Fibroblast of skin of left biceps (primary cell): ENCODE results near the gene EFHC1.
A peak's percentile ranks its signal among the peaks of the same experiment; 100 is the strongest.
"Not testable (repeated sequence)": the region's sequence is repeated elsewhere in the genome, so short reads cannot be mapped to it uniquely, and the experiment has no call there.

Experiments
- DNase-seq, 2 experiments: peaks; one replicate each; pipeline ENCODE4 v3.0.0-alpha.2; 2013; ENCODE audit warnings: low read depth in 2 of 2

Gene EFHC1

DNA sequence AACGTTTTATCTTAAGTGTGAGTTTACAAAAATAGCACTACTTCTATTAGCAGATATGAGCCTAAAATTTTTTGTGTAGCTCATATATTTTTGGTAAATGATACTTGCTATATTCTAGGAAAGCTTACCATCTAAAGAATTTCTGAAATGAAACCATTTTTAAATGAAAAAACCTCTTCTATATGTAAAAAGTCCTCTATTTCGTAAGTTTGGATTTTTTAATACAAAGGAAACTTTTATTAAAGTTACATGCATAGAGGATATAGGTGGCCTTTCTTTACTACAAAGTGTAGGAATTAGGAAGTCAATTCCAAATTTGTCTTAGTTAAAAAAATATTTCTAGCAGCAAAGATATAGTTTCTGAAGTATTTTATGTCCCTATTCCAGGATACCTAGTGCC lies 18.8 kb downstream of the EFHC1 start:
- DNase-seq = no peak

DNA sequence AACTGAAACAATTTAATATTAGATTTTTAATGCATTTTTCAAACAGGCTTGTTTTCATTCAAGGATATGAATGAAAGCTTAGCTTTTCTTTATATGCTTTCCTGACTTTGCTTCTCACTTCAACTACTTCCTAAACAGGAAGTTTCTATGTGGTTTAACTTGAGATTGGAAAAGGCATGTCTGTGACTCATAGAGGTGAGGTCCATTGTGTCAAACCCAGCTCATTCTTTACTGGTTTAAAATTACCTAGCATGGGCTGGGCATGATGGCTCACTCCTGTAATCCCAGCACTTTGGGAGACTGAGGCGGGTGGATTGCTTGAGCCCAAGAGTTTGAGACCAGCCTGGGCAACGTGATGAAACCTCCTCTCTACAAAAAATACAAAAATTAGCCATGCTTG lies 34.4 kb downstream of the EFHC1 start:
- DNase-seq = no peak

DNA sequence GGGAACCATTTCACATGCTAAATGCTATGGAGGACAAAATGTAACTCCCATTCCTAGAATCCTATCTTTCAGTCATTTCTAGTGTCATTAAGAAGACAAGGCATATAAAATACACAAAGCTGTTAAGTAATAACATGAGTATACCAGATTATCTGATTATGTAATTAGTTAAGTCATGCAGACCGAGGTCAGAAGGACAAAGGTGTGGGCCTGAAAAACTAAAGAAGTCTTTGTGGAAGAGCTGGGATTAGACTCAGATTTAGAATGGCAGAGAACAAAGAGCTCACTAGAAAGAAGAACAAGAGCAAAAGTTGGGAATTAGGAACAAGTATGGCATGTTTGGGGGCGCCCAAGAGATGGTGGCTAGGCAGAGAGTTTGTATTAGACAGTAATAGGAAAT lies 37.0 kb downstream of the EFHC1 start:
- DNase-seq = no peak

DNA sequence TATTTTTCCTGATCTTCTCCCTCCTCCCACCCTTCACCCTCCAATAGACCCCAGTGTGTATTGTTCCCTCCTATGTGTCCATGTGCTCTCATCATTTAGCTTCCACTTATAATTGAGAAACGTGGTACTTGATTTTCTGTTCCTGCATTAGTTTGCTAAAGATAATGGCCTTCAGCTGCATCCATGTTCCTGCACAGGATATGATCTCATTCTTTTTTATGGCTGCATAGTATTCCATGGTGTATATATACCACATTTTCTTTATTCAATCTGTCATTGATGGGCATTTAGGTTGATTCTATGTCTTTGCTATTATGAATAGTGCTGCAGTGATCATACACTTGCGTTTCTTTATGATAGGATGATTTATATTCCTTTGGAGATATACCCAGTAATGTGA lies 41.1 kb downstream of the EFHC1 start:
- DNase-seq = not testable (repeated sequence)

DNA sequence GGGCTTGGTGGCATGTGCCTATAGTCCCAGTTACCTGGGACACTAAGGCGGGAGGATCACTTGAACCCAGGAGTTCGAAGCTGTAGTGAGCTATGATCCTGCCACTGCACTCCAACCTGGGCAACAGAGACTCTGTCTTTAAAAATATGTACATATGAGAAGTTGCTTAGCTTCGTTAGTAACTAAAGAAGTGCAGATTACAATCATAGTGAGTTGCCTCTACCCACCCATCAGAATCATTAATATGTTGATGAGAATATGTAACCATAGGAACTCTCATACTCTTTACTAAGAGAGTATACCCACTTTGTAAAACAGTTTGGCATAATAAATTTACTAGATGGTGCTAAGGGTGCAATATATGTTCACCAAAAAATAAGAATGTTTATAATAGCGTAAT lies 54.0 kb downstream of the EFHC1 start:
- DNase-seq = no peak

DNA sequence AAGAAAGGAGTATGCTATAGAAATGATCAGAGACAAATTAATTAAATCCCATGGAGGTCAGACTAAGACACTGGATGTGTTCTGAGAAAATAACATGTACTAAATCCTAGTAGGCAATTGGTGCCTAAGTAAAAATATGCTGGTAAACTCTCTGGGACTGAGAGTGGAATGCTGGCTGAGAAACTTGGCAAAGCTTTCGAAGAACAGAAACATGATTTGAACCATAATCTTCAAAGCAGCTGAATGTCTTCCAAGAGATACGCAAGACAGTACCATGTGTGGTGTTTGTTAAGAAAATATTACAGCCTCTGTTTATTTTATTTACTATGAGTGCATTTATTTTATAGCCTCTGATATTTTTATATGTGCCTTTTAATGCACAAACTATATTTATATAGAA lies 55.2 kb downstream of the EFHC1 start:
- no peak for DNase-seq

DNA sequence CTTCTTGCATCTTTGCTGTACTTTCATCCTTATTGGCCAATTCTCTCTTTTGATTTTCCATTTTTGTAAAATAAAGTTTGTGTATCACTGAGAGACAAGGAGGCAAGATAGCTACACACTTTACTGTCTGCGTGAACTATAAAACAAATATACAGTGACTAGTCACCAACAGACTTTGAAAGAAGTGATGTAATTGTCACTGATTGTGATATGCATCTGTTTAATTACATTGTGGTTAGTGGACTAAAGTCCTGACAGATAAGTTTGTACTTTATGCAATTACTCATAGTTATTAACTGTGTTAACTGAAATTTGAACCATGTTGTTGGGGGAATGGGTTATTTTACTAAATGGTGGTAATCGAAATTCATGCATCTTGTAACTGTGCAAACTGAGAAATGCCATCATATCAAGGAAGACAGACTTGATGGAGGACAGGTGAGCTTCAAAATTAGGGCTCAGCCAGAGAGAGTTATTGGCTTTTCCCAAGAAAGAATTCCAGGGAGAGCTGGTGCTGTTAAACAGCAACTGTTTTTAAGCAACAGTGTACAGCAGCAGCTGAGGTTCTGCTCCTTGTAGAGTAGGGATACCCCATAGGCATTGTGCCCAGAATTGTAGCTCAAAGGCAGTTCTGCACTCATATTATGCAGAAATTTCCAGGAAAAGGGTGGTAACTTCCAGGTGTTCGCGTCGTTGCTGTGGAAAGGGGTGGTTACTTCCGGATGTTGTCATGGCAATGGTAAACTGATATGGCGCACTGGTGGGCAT lies 62.9 kb downstream of the EFHC1 start:
- no peak for DNase-seq

DNA sequence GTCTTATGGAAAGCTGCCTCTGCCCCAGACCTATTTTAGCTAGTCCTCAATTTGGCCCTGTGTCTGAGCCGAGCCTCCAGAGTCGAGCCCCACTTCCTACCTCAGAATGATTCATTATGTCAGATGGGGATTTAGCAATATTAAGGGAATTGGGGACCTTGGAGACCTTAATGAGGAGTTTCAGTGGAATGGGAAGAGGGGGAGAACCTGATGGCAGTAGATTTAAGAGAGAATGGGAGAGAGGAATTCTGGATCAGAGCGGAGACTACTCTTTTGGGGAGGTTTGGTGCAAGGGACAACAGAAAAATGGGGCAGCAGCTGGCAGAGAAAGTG lies 63.5 kb downstream of the EFHC1 start:
- DNase-seq = no peak

DNA sequence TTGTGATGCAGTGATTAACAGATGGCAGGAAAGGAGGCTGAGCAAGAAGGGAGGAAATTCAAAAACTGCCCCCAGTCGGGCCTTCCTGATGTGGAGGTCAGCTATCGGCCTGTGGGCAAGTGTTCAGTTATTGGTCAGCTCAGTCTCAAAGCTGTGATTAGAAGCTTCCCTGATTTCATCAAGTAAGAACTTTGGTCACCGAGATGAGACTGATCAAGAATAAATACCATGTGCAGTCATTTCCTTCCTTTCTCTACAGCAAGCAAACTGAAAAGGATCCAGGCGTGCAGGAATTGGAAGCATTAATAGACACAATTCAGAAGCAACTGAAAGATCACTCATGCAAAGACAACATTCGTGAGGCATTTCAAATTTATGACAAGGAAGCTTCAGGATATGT lies 69.7 kb downstream of the EFHC1 start:
- no peak for DNase-seq

DNA sequence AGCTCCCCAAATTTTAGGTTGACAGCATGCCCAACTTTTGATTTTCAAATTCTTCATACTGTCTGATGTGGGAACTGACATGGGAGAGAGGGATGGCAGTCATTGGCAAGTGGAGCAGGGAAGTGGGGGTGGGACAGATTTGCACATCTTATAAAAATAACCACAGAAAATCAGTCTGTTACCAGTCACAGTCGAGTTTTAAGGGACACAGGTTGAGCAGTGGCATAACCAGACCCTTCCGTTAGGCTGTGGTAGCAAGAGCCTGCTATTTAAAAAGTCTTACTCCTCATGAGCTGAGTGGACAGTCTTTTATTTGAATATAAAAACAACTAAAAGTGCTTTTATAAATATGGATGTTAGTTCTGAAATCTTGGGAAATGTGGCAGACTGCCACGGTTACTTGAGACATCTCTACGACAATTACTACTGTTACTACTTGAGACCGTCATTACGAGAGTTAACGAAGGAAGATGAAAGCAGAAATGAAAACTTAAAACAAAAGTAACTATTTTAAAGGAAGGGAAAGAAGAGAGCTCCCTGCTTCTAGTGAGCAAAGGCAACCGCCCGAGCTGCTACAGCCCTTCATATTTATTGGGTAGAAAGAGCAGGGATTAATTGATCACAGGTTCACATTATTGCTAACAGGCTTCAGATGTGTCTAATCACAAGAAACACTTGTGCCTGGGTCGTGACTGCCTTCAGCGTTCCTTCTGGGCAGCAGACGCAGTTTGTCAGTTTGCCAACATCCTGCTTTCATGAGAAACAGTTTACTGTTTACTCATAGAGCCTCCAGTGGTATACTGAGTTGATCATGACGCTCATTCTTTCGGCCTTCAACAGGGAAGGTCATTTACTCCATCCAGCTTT lies 71.3 kb downstream of the EFHC1 start:
- DNase-seq = no peak

DNA sequence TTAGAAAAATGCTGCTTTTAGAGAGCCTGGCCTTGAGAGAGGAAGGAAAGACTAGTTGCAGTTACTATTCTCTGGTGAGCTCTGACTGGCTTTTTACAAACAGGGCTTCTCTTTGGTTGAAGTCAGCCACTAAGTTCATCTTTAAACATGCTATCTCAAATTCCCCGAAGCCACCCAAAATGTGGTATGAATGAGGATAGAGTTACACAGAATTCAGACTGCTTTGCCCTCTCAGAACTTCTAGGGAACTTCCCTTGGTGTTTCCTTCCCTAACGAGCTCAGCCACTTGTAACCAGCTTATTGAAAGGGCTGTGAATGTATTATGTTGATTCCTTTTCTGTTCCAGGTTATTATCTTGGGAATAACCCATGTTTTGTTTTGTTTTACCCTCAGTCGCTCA lies 73.5 kb downstream of the EFHC1 start:
- no peak for DNase-seq

DNA sequence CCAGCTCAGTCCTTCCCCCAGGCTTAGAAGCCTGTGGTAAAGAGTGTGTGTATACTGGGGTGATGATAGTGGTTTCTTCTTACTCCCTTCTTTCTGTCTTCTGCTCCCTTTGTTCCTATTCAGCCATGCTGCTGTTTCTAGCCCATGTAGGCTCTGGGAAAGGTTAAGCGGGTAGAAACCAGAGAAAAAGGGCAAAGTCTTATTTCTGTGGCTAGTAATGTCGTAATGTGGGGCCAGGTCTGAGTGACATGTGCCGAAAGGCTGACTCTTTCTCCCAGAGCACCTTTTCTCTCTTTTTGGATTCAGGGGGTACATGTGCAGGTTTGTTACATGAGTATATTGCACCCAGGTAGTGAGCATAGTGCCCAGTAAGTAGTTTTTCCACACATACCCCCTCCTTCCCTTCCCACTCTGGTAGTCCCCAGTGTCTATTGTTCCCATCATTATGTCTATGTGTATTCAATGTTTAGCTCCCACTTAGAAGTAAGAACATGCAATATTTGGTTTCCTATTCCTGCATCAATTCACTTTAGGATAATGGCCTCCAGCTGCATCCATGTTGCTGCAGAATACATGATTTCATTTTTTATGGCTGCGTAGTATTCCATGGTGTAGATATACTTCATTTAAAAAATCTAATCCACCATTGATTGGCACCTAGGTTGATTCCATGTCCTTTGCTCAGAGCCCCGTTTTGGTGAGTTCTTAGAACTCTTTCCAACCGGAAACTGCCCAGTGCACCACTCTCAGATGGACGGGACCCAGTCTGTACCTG lies 74.3 kb downstream of the EFHC1 start:
- no peak for DNase-seq

DNA sequence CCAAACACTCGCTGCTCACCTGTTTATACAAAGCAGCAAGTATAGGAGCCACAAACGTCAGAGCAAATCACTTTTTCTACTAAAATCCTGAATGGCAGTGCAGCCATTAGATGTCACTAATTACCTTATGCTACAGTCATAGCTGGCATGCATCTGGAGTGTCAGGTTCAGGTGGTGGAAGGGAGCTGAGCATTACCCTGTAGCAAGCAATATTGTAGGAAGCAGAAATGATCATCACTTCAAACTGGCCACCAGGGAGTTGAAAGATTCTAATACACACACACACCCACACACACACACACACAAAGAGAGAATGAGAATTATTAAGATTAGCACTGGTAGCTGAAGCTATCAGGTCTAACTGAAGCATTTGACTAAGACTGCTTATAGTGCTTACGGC lies 75.8 kb downstream of the EFHC1 start:
- DNase-seq = no peak

DNA sequence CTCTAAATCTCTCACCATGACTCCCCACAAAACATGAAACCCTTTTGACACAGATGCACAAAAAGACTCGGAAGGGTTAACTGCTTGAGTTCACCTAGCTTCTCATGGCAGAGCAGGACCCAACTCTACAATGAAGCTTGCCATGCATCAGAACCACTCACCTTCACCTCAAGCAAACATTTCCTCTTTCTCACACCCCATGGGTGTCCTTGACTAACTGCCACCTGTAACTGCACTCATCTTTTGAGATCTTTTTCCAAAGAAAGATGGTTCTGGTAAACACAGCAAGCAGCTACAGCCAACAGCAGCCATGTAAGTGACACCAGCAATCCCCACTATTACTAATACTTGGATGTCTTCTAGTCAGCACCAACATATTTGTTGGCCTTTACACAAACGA lies 76.5 kb downstream of the EFHC1 start:
- no peak for DNase-seq

DNA sequence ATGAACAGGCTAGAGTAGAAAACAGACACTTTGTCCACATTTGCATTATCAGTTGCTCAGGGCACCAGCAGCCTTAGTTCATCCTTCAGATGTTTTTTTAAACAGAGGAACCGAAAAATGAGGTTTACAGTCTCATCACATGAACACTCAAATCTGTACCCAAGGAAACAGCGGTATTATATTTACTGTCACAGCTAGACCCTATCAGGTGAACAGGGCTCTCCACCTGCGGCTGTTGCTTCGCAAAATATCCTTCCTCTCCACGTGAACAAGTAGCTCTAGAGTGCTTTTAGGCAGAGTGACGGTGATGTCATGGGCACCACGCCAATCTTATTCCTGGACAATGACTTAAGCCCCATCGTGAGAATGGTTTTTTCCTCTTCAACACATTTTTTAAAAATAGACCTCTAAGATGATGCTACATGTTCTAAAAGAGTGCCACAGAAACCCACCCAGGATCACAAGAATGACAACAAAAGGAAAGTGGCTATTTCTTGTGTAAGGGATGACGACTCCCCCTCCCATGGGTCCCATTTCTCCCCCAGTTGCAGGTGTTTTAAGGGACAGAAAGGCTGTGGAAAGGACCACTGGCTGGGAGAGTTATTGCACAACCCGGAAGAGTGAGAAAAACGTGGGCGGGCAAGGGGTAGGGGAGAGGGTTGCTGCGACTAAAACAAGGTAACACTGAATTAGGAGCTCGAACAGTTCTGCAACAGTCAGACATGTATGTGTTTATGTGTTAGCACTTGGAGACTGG lies 77.7 kb downstream of the EFHC1 start:
- DNase-seq = no peak

DNA sequence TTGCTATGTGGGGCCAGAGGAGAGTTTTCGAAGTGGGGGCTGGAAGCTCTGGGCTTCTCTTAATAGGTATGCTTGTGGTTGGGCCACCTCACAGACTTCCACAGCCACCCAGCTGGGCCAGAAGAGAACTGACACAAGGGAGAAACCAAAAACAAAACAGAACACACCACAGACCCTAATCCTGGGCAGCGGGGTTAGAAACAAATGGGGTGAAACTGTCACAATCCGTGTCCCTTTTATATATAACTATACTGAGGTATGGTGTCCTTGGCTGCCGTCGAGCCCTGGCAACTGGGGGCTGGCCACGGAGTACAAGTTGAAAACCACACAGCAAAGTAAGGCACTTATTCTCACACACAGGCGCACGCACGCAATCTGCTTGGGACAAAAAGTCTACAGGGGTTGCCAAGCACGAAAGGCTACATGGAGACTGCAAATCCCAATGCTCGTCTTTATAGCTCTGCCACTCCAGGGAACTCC lies 78.4 kb downstream of the EFHC1 start:
- DNase-seq = no peak

DNA sequence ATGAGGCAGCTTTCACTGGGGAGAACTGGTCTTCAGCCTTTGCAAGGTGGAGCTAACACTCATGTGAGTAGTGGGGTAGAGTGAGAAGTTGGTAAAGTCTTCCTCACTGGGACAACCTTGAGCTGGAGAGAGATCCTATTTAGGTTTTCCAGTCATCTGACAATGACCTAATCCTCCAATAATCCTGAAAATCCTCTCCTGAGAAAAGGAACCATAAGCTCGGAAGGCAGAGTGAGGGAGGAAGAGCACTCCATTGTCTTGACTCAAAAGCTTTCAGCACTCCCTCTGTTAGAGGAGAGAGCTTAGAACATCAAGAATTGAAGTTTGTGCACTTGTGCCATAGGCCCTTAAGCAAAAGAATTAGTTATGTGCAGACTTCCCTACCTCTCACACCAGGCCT lies 78.9 kb downstream of the EFHC1 start:
- DNase-seq = peak in 1 of 2 experiments; percentile 28

DNA sequence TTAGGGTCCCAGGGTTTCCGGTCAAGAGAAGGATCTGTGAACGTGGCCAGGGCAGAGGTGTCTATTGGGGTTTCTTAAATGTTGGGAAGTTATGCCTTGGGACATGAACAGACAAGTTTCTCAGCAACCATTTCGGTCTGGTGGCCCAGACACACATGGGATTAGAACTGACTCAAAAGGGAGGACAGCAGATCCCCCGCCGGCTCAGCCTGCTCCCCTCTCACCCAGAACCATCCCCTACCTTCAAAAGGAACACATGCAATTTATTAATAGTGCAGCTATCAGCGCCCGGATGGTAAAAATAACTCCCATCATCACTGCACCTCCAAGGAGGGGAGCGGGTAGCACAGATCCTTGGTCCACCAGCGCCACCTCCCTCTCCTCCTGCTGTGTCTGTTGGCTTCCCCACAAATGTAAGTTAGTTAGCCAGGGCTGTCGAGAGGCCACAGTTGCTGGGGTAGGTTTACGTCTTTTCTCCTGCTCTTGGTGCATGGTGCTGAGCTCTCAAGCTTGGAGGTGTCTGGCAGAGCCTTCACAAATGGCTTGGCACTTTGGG lies 79.6 kb downstream of the EFHC1 start:
- no peak for DNase-seq

DNA sequence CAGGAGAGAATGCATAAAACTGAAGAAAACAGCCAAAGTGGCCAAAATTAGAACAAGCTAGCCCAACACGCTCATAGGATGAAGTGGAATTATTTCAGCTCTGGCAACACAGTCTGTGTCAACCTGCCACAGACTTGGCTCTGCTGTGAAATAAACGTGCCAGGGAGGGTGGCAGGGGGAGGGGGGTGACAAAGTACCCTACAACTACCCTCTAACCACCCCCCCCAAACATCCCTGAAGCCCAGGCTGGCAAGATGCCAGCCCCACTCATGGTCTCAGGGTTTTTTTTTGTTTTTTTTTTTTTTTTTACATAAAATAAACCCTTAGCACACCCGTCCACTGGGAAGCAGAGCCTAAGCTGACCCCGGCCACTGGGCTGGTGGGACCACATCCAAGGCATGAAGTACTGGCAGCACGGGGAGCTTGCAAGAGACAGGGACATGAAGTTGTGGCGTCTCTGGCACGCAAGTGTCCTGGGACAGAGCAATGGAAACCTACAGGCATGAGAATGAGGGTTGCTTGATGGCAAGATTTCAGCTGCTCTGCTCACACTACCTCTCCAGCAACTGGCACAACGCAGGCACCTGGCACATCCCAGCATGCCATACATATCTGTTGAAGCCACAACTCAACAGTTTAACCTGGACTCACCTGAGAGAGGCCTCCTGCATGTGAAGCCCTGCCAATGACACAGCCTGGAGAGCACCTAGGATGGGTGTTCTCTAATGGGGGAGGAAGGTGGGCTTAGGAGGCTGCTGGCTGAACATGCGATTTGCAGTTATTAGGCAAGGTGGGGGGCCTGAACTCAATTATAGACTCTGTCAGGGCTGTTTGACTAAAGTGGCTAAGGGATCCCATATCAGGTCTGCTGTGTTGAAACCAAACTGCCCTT lies 80.3 kb downstream of the EFHC1 start:
- DNase-seq = no peak

DNA sequence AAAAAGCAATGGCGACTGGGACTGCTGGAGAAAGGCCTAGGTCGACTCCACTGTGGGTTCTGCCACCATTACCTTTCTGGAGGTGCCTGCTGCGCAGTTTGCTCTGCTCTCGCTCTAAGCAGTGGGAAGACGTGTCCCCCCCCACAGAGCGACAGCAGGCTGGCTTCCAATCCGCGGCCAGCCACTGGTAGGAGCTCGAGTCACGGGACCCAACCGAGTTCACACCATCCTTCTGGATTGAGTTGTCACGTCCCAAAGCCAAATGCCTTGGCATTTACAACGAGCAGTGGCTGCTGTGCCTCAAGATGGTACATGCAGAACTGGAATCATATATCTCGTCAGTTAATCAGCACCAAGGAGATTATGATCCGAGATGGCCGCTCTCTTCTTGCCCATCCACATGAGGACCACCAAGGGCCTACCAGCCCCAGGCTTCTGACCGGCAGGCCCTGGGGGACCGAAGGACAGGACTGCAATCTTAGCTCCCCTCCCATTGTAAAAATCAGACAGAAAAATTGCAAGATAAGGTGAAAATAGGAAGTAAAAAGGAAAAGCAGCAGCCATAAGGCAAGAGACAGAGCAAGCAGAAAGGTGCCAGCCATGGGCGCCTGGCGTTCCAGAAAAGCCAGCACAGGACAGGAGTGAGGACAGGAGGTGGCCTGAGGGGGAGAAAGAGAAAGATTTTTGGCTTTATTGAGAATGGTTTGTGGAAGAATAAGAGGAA lies 82.3 kb downstream of the EFHC1 start:
- DNase-seq = no peak
